Adipose tissue (tissue), 3 donors: ENCODE data around the gene MTHFD1L. TPM values are rescaled to one million over a fixed set of nuclear protein-coding genes. Genes with fewer than 3 reads are reported as not detected.

ENCODE experiments used
- H3K27ac ChIP-seq: one replicate; pipeline ENCODE4 v1.5.1; 2013; ENCODE audit warnings: low read depth, low read length
- WGBS, 3 donors: extraction: QIAGEN DNeasy Blood & Tissue Kit; methylation state at CpG; one replicate each; pipeline ENCODE4 v1.1.7; 2013; 5-methylcytosine and 5-hydroxymethylcytosine counted together
- polyA plus RNA-seq, 3 donors: library from polyadenylated mRNA; stranded (reverse); fragments of 200-250 nt; gene quantifications; one replicate each; pipeline ENCODE4 v1.2.3, GENCODE V29; 2013
- donor health status: healthy with polysubstance abuse.
- donor health status: Bipolar disorder and iron deficiency.
- donor health status: healthy.

Gene MTHFD1L
- polyA plus RNA-seq, 3 donors = 3.9 to 11.3 (median 4.4) TPM

DNA sequence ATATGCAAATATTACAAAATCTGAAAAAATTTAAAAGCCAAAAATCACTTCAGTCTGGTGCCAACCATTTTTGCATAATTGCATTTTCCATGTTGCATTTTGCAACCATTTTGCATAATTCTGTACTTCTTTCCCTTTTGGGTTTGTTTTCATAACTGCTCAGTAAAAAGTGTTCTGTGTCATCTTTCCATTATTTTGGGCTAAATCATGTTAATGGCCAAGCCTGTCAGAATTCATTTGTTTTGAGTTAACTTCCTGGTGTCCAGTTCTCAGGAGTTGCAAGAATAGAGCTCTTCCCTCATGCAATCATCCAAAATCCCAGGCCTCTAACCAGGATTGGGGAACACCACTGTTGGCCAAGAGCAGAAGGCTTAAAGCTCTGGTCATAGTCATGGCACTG, 133.6 kb downstream of the MTHFD1L start:
- no peak overlapping the region for H3K27ac ChIP-seq

DNA sequence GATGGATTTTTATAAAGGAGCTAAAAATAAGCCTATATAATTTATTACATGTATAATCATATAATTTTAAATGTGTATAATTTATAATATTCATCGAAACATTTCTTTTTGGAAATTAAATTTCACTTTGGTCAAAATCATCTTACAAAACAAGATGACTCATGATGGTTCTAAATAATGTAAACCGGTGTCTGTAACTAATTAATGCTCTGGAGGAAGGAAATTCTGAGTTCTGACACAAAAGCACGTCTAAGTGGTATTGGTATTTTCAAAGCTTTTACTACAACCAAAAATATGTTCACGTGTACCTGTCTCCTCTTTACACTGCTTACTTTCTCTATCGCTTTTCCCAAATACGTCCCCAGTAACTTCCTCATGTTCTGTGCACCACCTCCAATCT, 134.1 kb downstream of the MTHFD1L start:
- 87 to 94% (median 92%) methylated on average over 6 of the region's 6 CpGs for WGBS, 3 donors
- H3K27ac ChIP-seq = no peak overlapping the region

DNA sequence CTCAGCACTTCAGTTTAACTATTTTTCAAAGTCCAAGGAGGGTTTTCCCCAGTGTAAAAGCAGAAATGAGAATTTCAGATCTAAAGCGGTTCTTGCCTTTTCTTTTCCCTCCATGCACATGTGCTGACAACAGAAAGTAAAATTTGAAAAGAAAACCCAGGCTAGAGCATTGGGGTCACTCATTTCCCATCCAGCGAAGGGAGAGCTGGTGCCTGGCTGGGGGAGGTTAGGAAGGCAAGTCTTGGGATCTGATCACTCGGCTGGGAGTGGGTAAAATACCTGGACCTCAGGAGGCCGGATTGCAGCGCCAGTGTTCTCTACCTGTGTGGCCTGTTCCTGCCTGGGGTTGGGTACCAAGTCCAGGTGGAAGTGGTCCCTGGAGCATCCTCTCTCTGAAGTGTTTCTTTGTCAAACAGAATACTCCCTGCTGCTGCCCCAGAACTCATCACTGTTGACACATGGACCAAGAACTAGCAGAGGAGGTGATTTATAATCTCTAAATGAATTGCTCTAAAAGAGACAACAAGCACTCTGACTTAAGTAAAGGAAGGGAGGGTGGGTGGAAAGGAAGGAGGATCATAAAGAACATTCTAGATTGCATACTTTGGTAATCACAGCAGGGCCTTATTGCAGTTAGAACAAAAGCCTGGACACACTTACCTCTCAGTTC, 136.0 kb downstream of the MTHFD1L start:
- 90 to 95% (median 94%) methylated on average over 5 of the region's 5 CpGs for WGBS, 3 donors
- H3K27ac ChIP-seq = no peak overlapping the region

DNA sequence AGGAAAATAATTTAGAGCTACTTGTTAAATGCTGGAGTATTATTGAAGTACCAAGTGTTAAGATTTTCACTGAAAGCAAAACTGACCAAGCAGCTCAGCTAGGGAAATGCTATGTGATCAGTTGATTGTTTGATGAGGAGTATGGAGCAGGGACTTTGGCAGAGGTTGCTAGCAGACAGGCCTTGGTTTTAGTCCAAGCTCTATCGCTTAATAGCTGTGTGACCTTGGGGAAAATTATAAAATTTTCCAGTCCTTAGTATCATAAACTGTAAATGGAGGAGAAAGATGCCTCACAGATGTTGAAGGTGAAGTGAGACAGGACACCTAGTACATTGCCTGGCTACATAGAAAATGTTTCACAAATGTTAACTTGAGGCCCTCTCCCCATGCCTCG, 136.6 kb downstream of the MTHFD1L start:
- WGBS, 3 donors = 54 to 80% (median 58%) methylated on average over 2 of the region's 2 CpGs

DNA sequence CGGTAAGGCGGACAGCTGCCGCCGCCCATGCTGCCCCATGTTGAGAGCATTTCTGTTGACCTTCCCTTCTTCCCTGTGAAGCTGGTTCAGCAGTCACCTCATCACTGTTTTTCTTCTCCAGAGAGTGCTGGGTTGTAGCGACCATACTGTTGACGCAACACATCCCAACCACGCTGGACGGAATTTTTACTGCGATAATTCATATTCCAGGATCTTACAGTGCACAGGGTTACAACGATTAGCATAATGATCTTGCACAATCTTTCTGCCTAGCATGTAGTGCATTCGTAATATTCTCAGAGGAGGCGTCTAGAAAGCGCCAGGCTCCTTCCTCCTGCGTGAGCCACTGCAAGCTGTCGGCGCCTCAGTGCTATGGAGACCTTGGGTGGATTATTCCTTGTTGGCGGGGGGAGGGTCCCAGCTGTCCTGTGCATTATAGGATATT, 137.0 kb downstream of the MTHFD1L start:
- WGBS, 3 donors = 64 to 91% (median 81%) methylated on average over 17 of the region's 17 CpGs
- no peak overlapping the region for H3K27ac ChIP-seq

More for the DNA sequence above, 136.6 kb downstream of the MTHFD1L start:
- H3K27ac ChIP-seq = no peak overlapping the region

DNA sequence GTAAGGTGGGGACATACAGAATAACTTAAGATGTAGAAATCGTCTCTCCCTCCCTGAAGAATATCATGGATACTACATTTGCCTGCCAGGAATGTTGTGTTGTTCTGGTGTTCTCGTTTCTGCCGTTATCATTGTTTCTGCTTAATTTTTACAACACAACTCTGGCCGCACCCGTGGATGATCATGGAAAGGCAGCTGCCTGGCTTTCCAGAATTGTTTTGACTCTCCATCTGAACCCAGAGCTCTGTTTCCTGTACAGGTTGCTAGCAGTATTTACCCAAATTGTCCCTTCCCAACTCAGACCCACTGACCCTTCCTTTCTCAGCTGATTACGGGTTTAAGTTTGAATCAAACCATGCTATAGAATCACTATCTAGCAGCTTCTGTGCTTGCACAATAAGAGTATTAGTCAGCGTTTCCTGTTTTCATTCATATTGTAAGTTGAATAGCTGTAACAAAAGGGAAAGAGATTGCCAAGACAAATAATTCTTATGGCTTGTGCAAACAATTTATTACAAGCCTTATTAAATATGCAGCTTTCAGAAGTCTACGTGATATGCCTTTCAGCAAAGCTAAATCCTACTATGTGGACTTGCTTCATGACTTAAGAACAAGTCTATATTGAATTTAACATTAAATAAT, 139.0 kb downstream of the MTHFD1L start:
- WGBS, 3 donors = 15 to 41% (median 17%) methylated on average over 8 of the region's 8 CpGs
- H3K27ac ChIP-seq = no peak overlapping the region

DNA sequence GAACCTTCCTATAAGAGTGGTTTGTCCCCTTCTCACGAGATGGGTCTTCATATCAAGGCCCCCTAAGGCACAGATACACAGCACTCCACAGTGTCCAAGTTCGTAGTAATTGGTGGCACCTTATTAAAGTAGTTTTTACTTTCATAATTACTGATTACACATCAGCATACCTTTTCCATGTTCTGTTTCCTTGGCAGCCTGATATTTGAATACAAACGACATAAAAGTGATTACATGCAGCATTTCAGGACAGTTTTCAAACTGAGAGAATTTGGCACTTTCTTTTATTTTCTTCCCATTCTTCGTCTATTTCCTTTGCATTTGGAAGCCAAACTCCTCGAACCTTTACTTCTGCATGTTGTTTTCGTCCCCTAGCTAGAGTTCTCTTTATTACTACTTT, 139.7 kb downstream of the MTHFD1L start:
- 58 to 86% (median 76%) methylated on average over 6 of the region's 6 CpGs for WGBS, 3 donors
- no peak overlapping the region for H3K27ac ChIP-seq

DNA sequence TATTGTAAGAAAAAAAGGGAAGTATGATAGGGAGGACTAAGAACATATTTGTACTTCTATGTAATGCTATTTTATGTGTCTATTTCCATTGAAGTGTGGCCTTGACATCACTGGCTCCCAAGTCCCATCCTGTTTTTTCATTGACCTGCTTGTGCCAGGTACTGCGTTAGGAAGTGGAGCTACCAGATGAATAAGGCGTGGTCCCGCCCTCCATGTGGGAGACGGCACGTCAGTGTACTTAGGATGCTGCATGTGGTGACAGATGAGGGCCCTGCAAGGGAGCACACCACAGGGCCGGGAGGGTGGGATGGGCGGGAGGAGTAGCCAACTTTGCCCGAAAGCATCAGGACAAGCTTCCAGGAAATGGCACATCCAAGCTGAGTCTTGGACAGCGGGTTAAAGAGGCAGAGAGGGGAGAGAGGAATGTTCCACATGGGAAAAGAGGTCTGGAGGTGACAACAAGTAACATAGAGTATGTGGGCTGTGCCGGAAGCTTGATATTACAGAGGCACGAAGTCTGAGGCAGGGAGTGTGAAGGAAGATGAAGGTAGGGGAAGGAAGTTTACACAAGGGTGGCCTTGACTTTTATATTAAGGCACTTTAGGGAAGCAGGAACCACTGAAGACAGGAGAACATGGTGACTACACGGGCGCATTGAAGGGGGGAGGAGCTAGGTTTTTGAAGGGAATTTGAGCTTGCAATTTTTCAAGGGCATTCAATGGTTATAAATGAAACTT, 140.6 kb downstream of the MTHFD1L start:
- no peak overlapping the region for H3K27ac ChIP-seq
- 79 to 91% (median 83%) methylated on average over 13 of the region's 13 CpGs for WGBS, 3 donors

DNA sequence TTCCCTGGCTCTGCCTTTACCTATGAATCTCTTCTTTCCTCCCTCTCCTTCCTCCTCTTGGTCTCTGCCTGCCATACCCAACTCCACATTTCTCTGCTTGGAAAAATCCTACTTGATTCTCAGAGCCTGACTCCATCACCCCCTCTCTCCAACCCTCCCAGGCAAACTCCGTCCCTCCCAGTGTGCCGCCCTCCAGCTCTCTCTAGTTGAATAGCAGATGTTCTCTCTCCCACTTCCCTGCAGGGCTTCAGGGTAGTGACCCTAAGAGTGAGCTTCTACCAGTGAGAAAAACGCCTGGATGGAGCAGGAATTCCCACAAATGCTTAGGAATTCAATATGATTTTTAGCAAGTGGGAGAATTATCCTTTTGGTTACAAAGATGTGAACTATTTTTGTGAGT, 141.6 kb downstream of the MTHFD1L start:
- H3K27ac ChIP-seq = no peak overlapping the region
- 94 to 96% (median 94%) methylated on average over 3 of the region's 3 CpGs for WGBS, 3 donors

DNA sequence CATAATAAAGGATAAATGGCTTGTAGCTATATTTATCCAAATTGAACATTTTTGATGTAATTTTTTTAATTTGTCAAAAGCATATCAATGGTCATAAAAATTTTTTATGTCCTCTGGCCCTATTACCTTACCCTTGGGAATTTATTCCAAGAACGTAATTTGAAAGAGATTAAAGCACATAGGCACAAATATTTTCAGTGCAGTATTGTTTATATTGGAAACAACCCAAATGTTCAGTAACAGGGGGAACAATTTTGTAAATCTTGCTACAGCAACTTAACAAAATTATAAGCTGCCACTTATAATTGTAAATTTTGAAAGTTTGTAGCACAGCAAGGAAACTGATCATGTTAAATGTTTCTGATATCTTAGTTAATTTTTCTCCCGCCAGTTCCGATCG, 142.4 kb downstream of the MTHFD1L start:
- WGBS, 3 donors = 70 to 81% (median 78%) methylated on average over 4 of the region's 4 CpGs
- no peak overlapping the region for H3K27ac ChIP-seq

DNA sequence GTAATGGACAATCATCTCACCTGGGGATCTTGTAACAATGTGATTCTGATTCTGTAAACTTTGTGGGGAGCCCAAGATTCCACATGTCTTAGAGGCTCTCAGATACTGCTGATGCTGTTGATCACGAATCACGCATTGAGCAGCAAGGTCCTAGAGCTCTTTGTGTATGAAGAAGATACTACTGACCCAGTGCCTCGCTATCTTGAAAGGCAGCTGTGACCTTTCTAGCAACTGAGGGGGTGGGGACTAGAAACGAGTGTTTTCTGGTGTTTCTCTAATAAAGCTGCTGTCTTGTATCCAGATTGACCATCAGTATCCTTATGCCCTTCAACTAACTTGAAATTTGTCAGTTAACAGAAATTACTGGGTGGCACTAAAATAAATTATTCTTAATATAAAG, 142.9 kb downstream of the MTHFD1L start:
- no peak overlapping the region for H3K27ac ChIP-seq
- WGBS, 3 donors = 77 to 92% (median 89%) methylated on average over 4 of the region's 4 CpGs

DNA sequence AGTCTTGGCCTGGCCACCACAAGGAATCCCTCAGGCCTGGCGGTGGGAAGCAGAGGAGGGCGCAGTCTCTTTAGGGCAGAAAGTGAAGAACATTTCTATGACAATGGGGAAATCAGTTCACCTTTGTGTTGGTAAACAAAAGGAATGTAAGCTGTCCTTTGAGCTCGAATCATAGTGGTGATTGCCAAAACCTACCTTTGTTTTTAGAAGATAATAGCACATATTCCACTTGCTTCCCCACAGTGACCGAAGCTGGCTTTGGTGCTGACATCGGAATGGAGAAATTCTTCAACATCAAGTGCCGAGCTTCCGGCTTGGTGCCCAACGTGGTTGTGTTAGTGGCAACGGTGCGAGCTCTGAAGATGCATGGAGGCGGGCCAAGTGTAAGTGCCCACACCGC, 144.1 kb downstream of the MTHFD1L start:
- 91 to 96% (median 94%) methylated on average over 12 of the region's 12 CpGs for WGBS, 3 donors
- no peak overlapping the region for H3K27ac ChIP-seq

DNA sequence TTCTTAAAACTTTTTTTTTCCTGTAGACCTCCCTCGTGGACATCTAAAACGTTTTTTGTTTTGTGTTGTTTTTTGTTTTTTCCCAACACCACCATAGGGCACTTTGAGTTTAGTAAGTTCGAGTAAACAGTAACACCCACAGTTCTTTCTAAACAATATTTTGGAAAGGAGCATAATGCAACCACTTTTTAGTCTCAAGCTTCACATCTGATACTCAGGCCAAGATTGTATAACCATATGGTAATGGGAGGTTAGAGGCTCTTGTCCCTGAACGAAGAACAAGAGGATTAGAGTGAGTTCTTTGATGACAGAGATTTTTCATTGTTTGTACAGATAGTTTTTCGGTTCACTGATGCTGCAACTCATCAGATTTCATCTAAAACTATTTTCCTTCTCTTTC, 144.6 kb downstream of the MTHFD1L start:
- 77 to 79% (median 78%) methylated on average over 5 of the region's 5 CpGs for WGBS, 3 donors
- no peak overlapping the region for H3K27ac ChIP-seq

DNA sequence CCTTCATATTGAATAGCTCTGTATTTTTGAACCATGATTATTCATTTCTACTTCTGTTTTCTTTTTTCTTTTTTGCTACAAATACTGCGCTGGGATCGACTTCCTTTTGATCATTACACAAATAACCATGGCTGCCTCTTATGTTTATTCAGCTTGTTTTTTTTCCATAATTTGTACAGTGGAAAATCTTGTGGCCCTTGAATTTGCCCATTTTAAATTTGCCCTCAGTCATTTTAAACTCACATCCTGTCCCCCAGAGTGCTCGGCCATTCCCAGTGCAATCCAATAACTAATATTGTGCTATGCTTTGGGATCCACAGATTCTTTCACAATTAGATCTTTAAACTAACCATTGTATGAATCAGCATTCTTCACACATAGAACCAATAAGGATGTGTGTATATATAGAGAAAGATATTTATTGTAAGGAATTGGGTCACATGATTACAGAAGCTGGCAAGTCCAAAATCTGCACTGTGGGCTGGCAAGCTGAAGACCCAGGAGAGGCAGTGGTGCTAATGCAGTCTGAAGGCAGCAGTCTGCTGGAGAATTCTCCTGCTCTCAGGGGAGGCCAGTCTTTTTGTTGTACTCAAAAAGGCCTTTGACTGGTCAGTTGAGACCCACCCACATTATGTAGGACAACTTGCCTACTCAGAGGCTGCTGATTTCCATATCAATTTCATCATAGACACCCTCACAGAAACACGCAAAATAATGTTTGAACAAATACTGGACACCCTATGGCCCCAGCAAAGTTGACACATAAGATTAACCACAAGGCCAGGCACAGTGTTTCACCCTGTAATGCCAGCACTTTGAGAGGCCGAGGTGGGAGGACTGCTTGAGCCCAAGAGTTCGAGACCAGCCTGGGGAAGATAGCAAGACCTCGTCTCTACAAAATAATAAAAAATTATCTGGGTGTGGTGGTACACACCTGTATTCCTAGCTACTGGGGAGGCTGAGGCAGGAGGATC, 147.1 kb downstream of the MTHFD1L start:
- 61 to 94% (median 89%) methylated on average over 7 of the region's 7 CpGs for WGBS, 3 donors
- no peak overlapping the region for H3K27ac ChIP-seq

DNA sequence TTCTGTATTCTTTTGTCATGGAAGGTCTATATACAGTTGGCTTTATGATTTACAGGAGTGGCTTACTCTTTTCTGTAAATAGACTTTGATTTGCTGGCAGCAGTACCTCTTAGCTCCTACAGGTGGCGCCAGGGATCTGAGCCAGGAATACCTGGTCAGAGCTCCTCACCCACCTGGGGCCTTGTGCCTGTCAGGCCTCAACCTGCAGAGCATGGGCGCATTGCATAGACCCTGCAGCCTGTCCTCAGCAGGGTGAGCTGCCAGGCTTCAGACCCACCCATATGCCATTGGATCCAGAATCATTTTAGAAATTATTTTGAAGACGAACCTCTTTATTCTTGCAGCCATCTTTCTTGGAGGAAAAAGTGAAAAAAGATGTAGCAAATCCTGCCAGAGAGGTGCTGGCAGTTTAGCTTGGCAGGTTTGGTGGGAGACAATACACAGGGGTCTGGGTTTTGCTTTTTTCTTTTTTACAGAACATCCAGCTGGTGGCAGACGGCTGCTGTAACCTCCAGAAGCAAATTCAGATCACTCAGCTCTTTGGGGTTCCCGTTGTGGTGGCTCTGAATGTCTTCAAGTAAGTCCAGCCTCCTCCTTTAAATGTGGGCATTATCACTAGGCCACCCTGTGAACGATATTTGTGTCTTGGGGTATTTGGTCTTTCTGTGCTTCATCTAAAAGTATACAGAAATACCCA, 149.1 kb downstream of the MTHFD1L start:
- WGBS, 3 donors = 50 to 55% (median 54%) methylated on average over 6 of the region's 6 CpGs
- no peak overlapping the region for H3K27ac ChIP-seq

DNA sequence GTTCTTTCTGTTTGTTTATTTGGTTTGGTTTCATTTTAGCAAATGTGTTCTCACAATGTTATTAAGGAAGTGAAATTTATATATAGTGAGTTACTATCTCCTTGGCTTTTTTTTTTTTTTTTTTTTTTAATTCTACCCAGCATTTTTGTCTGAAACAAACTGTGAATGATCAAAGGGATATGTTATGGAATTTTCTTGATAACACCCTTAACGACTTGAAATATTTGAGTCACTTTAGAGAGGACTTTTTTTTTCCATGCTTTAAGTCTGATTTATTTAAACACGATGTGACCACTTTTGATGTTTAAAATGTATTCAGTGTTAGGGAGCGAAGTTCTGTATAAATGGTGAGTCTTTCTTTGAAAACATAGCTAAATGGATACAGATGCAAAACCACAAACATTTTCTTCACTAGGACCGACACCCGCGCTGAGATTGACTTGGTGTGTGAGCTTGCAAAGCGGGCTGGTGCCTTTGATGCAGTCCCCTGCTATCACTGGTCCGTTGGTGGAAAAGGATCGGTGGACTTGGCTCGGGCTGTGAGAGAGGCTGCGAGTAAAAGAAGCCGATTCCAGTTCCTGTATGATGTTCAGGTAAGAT, 149.7 kb downstream of the MTHFD1L start:
- H3K27ac ChIP-seq = no peak overlapping the region
- WGBS, 3 donors = 84% methylated on average over 12 of the region's 12 CpGs

DNA sequence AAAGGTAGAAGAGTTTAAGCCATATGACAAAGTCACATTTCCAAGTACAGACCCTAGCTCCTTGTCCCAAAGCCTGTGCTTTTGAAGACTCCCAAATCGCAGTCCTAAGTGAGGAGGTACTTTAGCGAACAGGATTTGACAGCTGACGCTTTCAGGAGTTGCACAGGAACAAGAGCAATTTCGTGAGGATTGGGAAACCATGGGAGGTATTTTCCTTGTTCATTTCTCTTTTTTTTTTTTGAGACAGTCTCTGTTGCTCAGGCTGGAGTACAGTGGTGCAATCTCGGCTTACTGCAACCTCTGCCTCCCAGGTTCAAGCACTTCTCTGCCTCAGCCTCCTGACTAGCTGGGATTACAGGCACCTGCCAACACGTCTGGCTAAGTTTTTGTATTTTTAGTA, 150.6 kb downstream of the MTHFD1L start:
- no peak overlapping the region for H3K27ac ChIP-seq
- WGBS, 3 donors = 64 to 88% (median 68%) methylated on average over 6 of the region's 6 CpGs

DNA sequence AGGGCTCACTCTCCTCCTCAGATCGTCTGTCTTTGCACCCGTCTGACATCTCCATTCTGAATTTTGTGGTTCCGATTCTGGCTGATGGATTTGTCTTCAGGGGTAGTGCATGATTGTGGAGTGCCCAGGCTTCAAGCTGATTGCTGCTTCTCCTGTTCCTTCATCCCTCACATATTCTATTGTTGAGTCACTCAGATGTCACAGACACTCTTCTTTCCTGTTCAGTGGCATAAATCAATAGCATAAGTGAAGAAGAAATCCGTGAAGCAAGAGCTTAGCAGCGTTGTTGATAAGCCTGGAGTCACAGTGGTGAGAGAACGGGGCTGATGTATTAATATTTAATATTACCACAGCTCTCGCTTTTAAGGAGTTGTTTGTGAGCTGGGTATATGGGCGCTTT, 152.5 kb downstream of the MTHFD1L start:
- 79 to 84% (median 84%) methylated on average over 8 of the region's 8 CpGs for WGBS, 3 donors
- no peak overlapping the region for H3K27ac ChIP-seq
